GM18873 (cell line): ENCODE results near the gene EN1.

Source experiments
- ATAC-seq: cut with Tn5 transposase; IDR thresholded peaks from one replicate; pipeline ENCODE4 v1.9.1; 2021; ENCODE audit warnings: mild to moderate bottlenecking, moderate library complexity, moderate number of reproducible peaks; ENCODE audit not compliant: unreplicated experiment, low FRiP score

The EN1 gene

GRCh38 chr2:118844261-118845004 is 3.0 kb downstream of the EN1 start:
- no peak for ATAC-seq

GRCh38 chr2:118843483-118844132 is 3.8 kb downstream of the EN1 start:
- ATAC-seq, result no peak

- no peak for ATAC-seq
These were observed 4.6 kb downstream of the EN1 start for GRCh38 chr2:118842661-118843482.

- ATAC-seq, result no peak
These were observed 5.5 kb downstream of the EN1 start for GRCh38 chr2:118841828-118842461.

- no peak for ATAC-seq
These were observed 6.0 kb downstream of the EN1 start for GRCh38 chr2:118841450-118841827.

GRCh38 chr2:118838741-118839455 is 8.6 kb downstream of the EN1 start:
- no peak for ATAC-seq

GRCh38 chr2:118837621-118838020 is 9.8 kb downstream of the EN1 start:
- no peak for ATAC-seq

GRCh38 chr2:118837067-118837466 is 10.4 kb downstream of the EN1 start:
- no peak for ATAC-seq

- ATAC-seq, result no peak
These were observed 11.0 kb downstream of the EN1 start for GRCh38 chr2:118836411-118836930.

GRCh38 chr2:118835746-118836410 is 11.6 kb downstream of the EN1 start:
- ATAC-seq, result no peak

GRCh38 chr2:118834901-118835745 is 12.3 kb downstream of the EN1 start:
- no peak for ATAC-seq

- ATAC-seq, result no peak
These were observed 13.0 kb downstream of the EN1 start for GRCh38 chr2:118834440-118834810.

GRCh38 chr2:118833716-118834439 is 13.6 kb downstream of the EN1 start:
- no peak for ATAC-seq

GRCh38 chr2:118832791-118833715 is 14.4 kb downstream of the EN1 start:
- ATAC-seq, result no peak

GRCh38 chr2:118832071-118832790 is 15.2 kb downstream of the EN1 start:
- ATAC-seq, result no peak

- ATAC-seq, result no peak
These were observed 16.6 kb downstream of the EN1 start for GRCh38 chr2:118830881-118831280.
